PC-9 (cell line): ENCODE data around the gene IFI27L2. TPM values are rescaled to one million over a fixed set of nuclear protein-coding genes. Genes with fewer than 3 reads are reported as not detected.

Experiments used
- BruUV-seq: library from RNA; stranded (reverse); fragments of 400-500 nt; replicated peaks from 2 replicates; lab custom pipeline; 2021; lab: Mats Ljungman, UMichigan
- CTCF ChIA-PET: fragments of 300-600 bp; sonication (Branson Sonifier 250); formaldehyde crosslinking; loops from one replicate; lab custom pipeline; 2022; ENCODE audit warnings: antibody characterized with exemption; lab: Charles Lee
- POLR2A ChIA-PET: fragments of 300-600 bp; sonication (Branson Sonifier 250); formaldehyde crosslinking; loops from one replicate; lab custom pipeline; 2022; ENCODE audit warnings: antibody characterized with exemption; ENCODE audit not compliant: unreplicated experiment; lab: Charles Lee
- DNase-seq, 2 experiments: peaks; one replicate each; pipeline versions ENCODE4 v3.0.0 to v3.0.0-alpha.2; 2015 to 2022; ENCODE audit warnings: mixed read lengths in 1 of 2
- H2AFZ ChIP-seq: fragments of 200-600 bp; sonication (generic); 2 replicates; pipeline ENCODE4 v1.8.1; 2017; ENCODE audit warnings: antibody characterized with exemption
- H3F3A ChIP-seq: fragments of 200-600 bp; sonication (generic); 2 replicates; pipeline ENCODE4 v1.8.1; 2017; ENCODE audit warnings: antibody characterized with exemption, mild to moderate bottlenecking, low read depth; ENCODE audit not compliant: insufficient read depth
- H3K27ac ChIP-seq: fragments of 200-600 bp; sonication (generic); 2 replicates; pipeline ENCODE4 v1.6.1; 2016; ENCODE audit warnings: mixed run types
- H3K27me3 ChIP-seq: fragments of 200-600 bp; sonication (generic); 2 replicates; pipeline ENCODE4 v1.6.1; 2016; ENCODE audit warnings: low read depth, mixed run types; ENCODE audit not compliant: insufficient read depth
- H3K36me3 ChIP-seq: fragments of 200-600 bp; sonication (generic); 2 replicates; pipeline ENCODE4 v1.6.1; 2016; ENCODE audit warnings: low read depth, mixed run types
- H3K4me1 ChIP-seq: fragments of 200-600 bp; sonication (generic); replicated peaks from 2 replicates; pipeline ENCODE4 v1.6.1; 2016; ENCODE audit warnings: mixed run types; ENCODE audit not compliant: insufficient read depth
- H3K4me2 ChIP-seq: fragments of 200-600 bp; sonication (generic); 2 replicates; pipeline ENCODE4 v1.6.1; 2017; ENCODE audit warnings: mixed run types
- H3K4me3 ChIP-seq: fragments of 200-600 bp; sonication (generic); 2 replicates; pipeline ENCODE4 v1.6.1; 2016; ENCODE audit warnings: mixed run types
- H3K79me2 ChIP-seq: fragments of 200-600 bp; sonication (generic); 2 replicates; pipeline ENCODE4 v1.6.1; 2017; ENCODE audit warnings: low read depth, mixed run types
- H3K9me2 ChIP-seq: fragments of 200-600 bp; sonication (generic); 2 replicates; pipeline ENCODE4 v1.8.1; 2017; ENCODE audit warnings: mild to moderate bottlenecking; ENCODE audit not compliant: insufficient read depth
- H3K9me3 ChIP-seq: fragments of 200-600 bp; sonication (generic); 2 replicates; pipeline ENCODE4 v1.8.1; 2016; ENCODE audit warnings: low read depth; ENCODE audit not compliant: insufficient read depth
- H4K20me1 ChIP-seq: fragments of 200-600 bp; sonication (generic); 2 replicates; pipeline ENCODE4 v1.8.1; 2017; ENCODE audit not compliant: insufficient read depth
- EZH2 ChIP-seq: fragments of 200-600 bp; sonication (generic); IDR thresholded peaks from 2 replicates; pipeline ENCODE4 v1.8.0; 2017; ENCODE audit warnings: antibody characterized with exemption, low read depth
- intact Hi-C: fragments of 100-400 bp; cut with micrococcal nuclease; formaldehyde crosslinking; loops from one replicate; pipeline ENCODE4 v1.10.0; 2022; ENCODE audit not compliant: unreplicated experiment
- total RNA-seq: library from RNA; stranded (reverse); gene quantifications from 2 replicates; pipeline ENCODE4 v1.2.3, GENCODE V29; 2021
- TF ChIP-seq, protein P1 (sequence below): fragments of 200-600 bp; sonication (generic); conservative IDR thresholded peaks from 2 replicates; pipeline ENCODE4 v1.6.1; 2017; ENCODE audit warnings: mixed run types, antibody characterized with exemption, mild to moderate bottlenecking, moderate library complexity

IFI27L2 gene
- total RNA-seq, 1 experiment from 2014 or later: 5.4 TPM

GRCh38 chr14:94093418-94093817, 36.0 kb downstream of the IFI27L2 start:
- CTCF ChIA-PET: interaction anchor here (0.6 kb wide), 1 partner anchor 39 kb away, joined by 3 read pairs; no protein-coding TSS in a partner anchor
- no peak overlapping the region for H2AFZ ChIP-seq
- H4K20me1 ChIP-seq: no peaks in the 10 kb centered on the region
- no peak overlapping the region for H3K4me3 ChIP-seq
- no peaks in the 10 kb centered on the region for H3K27me3 ChIP-seq
- no peaks in the 10 kb centered on the region for H3K79me2 ChIP-seq
- H3K36me3 ChIP-seq: no peaks in the 10 kb centered on the region
- H3K4me2 ChIP-seq: no peak overlapping the region
- no peaks in the 10 kb centered on the region for H3K4me1 ChIP-seq
- no peak for TF ChIP-seq EZH2
- TF ChIP-seq, protein P1, sequence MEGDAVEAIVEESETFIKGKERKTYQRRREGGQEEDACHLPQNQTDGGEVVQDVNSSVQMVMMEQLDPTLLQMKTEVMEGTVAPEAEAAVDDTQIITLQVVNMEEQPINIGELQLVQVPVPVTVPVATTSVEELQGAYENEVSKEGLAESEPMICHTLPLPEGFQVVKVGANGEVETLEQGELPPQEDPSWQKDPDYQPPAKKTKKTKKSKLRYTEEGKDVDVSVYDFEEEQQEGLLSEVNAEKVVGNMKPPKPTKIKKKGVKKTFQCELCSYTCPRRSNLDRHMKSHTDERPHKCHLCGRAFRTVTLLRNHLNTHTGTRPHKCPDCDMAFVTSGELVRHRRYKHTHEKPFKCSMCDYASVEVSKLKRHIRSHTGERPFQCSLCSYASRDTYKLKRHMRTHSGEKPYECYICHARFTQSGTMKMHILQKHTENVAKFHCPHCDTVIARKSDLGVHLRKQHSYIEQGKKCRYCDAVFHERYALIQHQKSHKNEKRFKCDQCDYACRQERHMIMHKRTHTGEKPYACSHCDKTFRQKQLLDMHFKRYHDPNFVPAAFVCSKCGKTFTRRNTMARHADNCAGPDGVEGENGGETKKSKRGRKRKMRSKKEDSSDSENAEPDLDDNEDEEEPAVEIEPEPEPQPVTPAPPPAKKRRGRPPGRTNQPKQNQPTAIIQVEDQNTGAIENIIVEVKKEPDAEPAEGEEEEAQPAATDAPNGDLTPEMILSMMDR: no peak
- POLR2A ChIA-PET: no interaction called here
- no TSS peak for BruUV-seq
- intact Hi-C loops: no loop called here
- H3F3A ChIP-seq: no peaks in the 10 kb centered on the region
- no peaks in the 10 kb centered on the region for H3K9me2 ChIP-seq
- no peak for DNase-seq
- H3K9me3 ChIP-seq: no peaks in the 10 kb centered on the region
- H3K27ac ChIP-seq: no peak overlapping the region

GRCh38 chr14:94089479-94089878, 39.9 kb downstream of the IFI27L2 start:
- H3K9me3 ChIP-seq: no peaks in the 10 kb centered on the region
- no peak overlapping the region for H3K4me3 ChIP-seq
- H4K20me1 ChIP-seq: no peaks in the 10 kb centered on the region
- H3K36me3 ChIP-seq: no peaks in the 10 kb centered on the region
- no peak for DNase-seq
- CTCF ChIA-PET: no interaction called here
- TF ChIP-seq EZH2: no peak
- no peaks in the 10 kb centered on the region for H3F3A ChIP-seq
- no peak overlapping the region for H2AFZ ChIP-seq
- no peak overlapping the region for H3K4me2 ChIP-seq
- H3K9me2 ChIP-seq: no peaks in the 10 kb centered on the region
- H3K79me2 ChIP-seq: no peaks in the 10 kb centered on the region
- no peak overlapping the region for H3K27ac ChIP-seq
- POLR2A ChIA-PET: no interaction called here
- no peaks in the 10 kb centered on the region for H3K27me3 ChIP-seq
- intact Hi-C loops: no loop called here
- no peaks in the 10 kb centered on the region for H3K4me1 ChIP-seq
- BruUV-seq: no TSS peak

DNA sequence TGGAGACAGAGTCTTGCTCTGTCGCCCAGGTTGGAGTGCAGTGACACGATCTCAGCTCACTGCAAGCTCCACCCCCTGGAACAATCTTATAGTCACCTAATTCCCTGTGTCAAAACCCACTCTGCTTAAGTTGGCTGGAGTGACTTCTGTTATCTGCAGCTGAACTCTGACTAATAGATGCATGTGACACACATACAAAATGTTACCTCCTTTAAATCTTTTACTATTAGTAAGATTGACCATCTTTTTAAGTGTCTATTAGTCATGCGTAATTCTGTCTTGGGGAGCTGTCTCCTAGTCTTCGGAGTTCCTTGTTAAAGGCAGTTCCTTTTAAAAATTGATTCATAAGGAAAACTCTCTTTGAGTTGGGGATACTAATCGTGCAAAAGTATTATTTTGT, 40.9 kb downstream of the IFI27L2 start:
- DNase-seq: no peak
- no peak overlapping the region for H3K4me2 ChIP-seq

More for the DNA sequence above, 40.9 kb downstream of the IFI27L2 start:
- Histone ChIP-seq H3K27ac (no peak overlapping the region), H3K27me3 (no peaks in the 10 kb centered on the region), H4K20me1 (no peaks in the 10 kb centered on the region), H3K79me2 (no peaks in the 10 kb centered on the region), H3K9me2 (no peaks in the 10 kb centered on the region), H3K4me3 (no peak overlapping the region), H2AFZ (no peak overlapping the region), H3F3A (no peaks in the 10 kb centered on the region), H3K36me3 (no peaks in the 10 kb centered on the region), H3K4me1 (no peaks in the 10 kb centered on the region), H3K9me3 (no peaks in the 10 kb centered on the region)
- ChIA-PET POLR2A (no interaction called here), CTCF (interaction anchor here (0.7 kb wide), 1 partner anchor 24 kb away, joined by 5 read pairs; no protein-coding TSS in a partner anchor)
- no TSS peak for BruUV-seq
- intact Hi-C loops: no loop called here
- TF ChIP-seq, protein P1: no peak
- TF ChIP-seq EZH2: no peak
